GM18498 (cell line): ENCODE data around the gene TBX6.

Source experiments
- ATAC-seq: cut with Tn5 transposase; IDR thresholded peaks from one replicate; pipeline ENCODE4 v1.9.1; 2021; ENCODE audit warnings: mild to moderate bottlenecking, moderate library complexity; ENCODE audit not compliant: unreplicated experiment

Gene TBX6

DNA sequence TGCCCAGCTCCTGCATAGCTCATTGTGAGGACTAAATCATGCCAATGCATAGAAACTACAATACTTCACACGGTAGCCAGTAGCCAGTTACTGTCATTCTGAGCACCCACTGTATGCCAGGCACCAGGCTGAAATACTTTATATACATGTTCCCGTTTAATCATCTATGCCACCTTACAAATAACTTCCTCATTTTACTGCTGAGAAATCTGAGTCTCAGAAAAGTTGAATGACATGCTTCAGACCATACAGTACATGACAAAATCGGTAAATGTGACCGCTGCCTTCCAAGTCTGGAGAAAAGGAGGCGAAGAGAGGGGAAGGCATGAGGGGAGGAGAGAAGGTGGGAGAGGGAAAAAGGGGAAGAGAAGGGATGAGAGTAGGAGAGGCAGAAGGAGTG, 51.5 kb downstream of the TBX6 start:
- no peak for ATAC-seq
